Panc1 (cell line): ENCODE results near the gene APRT. TPM values are rescaled to one million over a fixed set of nuclear protein-coding genes. Genes with fewer than 3 reads are reported as not detected.

Source experiments
- ATAC-seq: fragments of 200-7000 bp; cut with Tn5 transposase; 2 replicates; pipeline ENCODE4 v1.9.1; 2020; ENCODE audit warnings: mild to moderate bottlenecking, moderate library complexity
- BruUV-seq: library from RNA; stranded (reverse); fragments of 400-500 nt; replicated peaks from 2 replicates; lab custom pipeline; 2021; lab: Mats Ljungman, UMichigan
- CTCF ChIA-PET: fragments of 300-600 bp; sonication (Branson Sonifier 250); formaldehyde crosslinking; loops from one replicate; lab custom pipeline; 2022; ENCODE audit warnings: antibody characterized with exemption; lab: Charles Lee
- POLR2A ChIA-PET: fragments of 300-600 bp; sonication (Branson Sonifier 250); formaldehyde crosslinking; loops from one replicate; lab custom pipeline; 2022; ENCODE audit warnings: antibody characterized with exemption; lab: Charles Lee
- DNase-seq: peaks from one replicate; pipeline ENCODE4 v3.0.0-alpha.2; 2010; ENCODE audit warnings: low read depth, low spot score
- H3K27ac ChIP-seq: 2 replicates; pipeline ENCODE4 v1.5.1; 2011; ENCODE audit warnings: mild to moderate bottlenecking, low read length, inconsistent platforms
- H3K27me3 ChIP-seq: fragments of 200-500 bp; sonication (Bioruptor generic); 2 replicates; pipeline ENCODE4 v1.6.0; 2014; ENCODE audit warnings: low read length, inconsistent platforms; ENCODE audit not compliant: control insufficient read depth, insufficient read depth
- H3K36me3 ChIP-seq: fragments of 200-500 bp; sonication (Bioruptor generic); 2 replicates; pipeline ENCODE4 v1.5.1; 2014; ENCODE audit warnings: inconsistent platforms, mild to moderate bottlenecking, low read length, moderate library complexity; ENCODE audit not compliant: control insufficient read depth, insufficient read depth
- H3K4me1 ChIP-seq: 2 replicates; pipeline ENCODE4 v1.5.1; 2011; ENCODE audit warnings: inconsistent platforms, mild to moderate bottlenecking, low read length, moderate library complexity; ENCODE audit not compliant: control insufficient read depth, insufficient read depth
- H3K4me3 ChIP-seq, 2 experiments: 2 replicates each; pipeline ENCODE4 v1.5.1; 2011 to 2012; ENCODE audit warnings: low read depth in 2 of 2, low read length in 2 of 2, mild to moderate bottlenecking in 2 of 2, inconsistent platforms in 1 of 2, moderate library complexity in 1 of 2
- H3K9me3 ChIP-seq: fragments of 200-500 bp; sonication (Bioruptor generic); 2 replicates; pipeline ENCODE4 v1.5.1; 2014; ENCODE audit warnings: low read depth, mild to moderate bottlenecking, inconsistent platforms, low read length, moderate library complexity; ENCODE audit not compliant: control insufficient read depth, insufficient read depth
- POLR2AphosphoS5 ChIP-seq: IDR thresholded peaks from 2 replicates; pipeline ENCODE4 v1.6.1; 2012; ENCODE audit warnings: mild to moderate bottlenecking, low read depth, low read length, moderate library complexity
- SIN3A ChIP-seq: IDR thresholded peaks from 2 replicates; pipeline ENCODE4 v1.6.1; 2012; ENCODE audit warnings: low read depth, mild to moderate bottlenecking, low read length, moderate library complexity, borderline replicate concordance; ENCODE audit not compliant: insufficient read depth
- TCF7L2 ChIP-seq: IDR thresholded peaks from 2 replicates; pipeline ENCODE4 v1.6.1; 2011; ENCODE audit warnings: mild to moderate bottlenecking, low read depth, low read length, inconsistent platforms
- in situ Hi-C: cut with HindIII; loops from 2 replicates; pipeline ENCODE4 v1.10.0; 2016; ENCODE audit warnings: low sequenced_read_pairs, low pct_unique_long_range_greater_than_20kb
- intact Hi-C: fragments of 100-400 bp; cut with micrococcal nuclease; formaldehyde crosslinking; loops from one replicate; pipeline ENCODE4 v1.10.0; 2022; ENCODE audit not compliant: unreplicated experiment
- total RNA-seq: library from RNA; stranded (reverse); gene quantifications from one replicate; pipeline ENCODE4 v1.2.1, GENCODE V29; 2021; ENCODE audit not compliant: unreplicated experiment
- TF ChIP-seq, protein P1 (sequence below): fragments of 450-650 bp; IDR thresholded peaks from 2 replicates; pipeline ENCODE4 v1.5.1; 2017; ENCODE audit warnings: mild to moderate bottlenecking
- TF ChIP-seq, protein P2 (sequence below), 2 experiments: IDR thresholded peaks; 2 replicates each; pipeline ENCODE4 v1.6.1; 2011 to 2012; ENCODE audit warnings: low read depth in 2 of 2, control low read depth in 1 of 2, low read length in 1 of 2, mild to moderate bottlenecking in 1 of 2, moderate library complexity in 1 of 2; ENCODE audit not compliant: insufficient read depth in 1 of 2

The APRT gene
- total RNA-seq, 1 experiment from 2014 or later = 231 TPM

DNA sequence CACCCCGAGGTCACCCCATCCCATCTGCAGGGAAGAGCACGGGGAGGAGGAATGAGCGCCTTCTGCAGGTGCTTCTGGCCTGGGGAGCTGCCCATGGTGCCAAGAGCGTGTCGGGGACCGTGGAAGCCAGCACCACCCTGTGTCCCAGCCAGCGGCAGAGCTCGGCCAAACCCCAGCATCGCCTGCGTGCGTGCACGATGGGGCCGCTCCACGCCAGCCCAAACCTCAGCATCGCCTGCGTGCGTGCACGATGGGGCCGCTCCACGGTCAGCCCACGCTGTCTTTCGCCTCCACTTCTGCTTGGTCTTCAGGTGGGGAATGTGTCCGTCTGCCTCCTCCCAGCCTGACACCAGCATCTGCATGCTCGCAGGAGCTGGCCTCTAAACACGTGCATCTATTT, 31.1 kb upstream of the APRT start:
- Histone ChIP-seq H3K9me3 (no peaks in the 10 kb centered on the region), H3K27me3 (no peaks in the 10 kb centered on the region), H3K27ac (no peak overlapping the region), H3K36me3 (no peaks in the 10 kb centered on the region; the same call in 1 of the 2 replicates), H3K4me1 (no peaks in the 10 kb centered on the region), H3K4me3 (no peak overlapping the region)
- POLR2A ChIA-PET = no interaction called here
- TF ChIP-seq POLR2AphosphoS5 = no peak
- TF ChIP-seq TCF7L2 = no peak
- no peak for TF ChIP-seq SIN3A
- TF ChIP-seq, protein P1, sequence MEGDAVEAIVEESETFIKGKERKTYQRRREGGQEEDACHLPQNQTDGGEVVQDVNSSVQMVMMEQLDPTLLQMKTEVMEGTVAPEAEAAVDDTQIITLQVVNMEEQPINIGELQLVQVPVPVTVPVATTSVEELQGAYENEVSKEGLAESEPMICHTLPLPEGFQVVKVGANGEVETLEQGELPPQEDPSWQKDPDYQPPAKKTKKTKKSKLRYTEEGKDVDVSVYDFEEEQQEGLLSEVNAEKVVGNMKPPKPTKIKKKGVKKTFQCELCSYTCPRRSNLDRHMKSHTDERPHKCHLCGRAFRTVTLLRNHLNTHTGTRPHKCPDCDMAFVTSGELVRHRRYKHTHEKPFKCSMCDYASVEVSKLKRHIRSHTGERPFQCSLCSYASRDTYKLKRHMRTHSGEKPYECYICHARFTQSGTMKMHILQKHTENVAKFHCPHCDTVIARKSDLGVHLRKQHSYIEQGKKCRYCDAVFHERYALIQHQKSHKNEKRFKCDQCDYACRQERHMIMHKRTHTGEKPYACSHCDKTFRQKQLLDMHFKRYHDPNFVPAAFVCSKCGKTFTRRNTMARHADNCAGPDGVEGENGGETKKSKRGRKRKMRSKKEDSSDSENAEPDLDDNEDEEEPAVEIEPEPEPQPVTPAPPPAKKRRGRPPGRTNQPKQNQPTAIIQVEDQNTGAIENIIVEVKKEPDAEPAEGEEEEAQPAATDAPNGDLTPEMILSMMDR = no peak
- TF ChIP-seq, protein P2, sequence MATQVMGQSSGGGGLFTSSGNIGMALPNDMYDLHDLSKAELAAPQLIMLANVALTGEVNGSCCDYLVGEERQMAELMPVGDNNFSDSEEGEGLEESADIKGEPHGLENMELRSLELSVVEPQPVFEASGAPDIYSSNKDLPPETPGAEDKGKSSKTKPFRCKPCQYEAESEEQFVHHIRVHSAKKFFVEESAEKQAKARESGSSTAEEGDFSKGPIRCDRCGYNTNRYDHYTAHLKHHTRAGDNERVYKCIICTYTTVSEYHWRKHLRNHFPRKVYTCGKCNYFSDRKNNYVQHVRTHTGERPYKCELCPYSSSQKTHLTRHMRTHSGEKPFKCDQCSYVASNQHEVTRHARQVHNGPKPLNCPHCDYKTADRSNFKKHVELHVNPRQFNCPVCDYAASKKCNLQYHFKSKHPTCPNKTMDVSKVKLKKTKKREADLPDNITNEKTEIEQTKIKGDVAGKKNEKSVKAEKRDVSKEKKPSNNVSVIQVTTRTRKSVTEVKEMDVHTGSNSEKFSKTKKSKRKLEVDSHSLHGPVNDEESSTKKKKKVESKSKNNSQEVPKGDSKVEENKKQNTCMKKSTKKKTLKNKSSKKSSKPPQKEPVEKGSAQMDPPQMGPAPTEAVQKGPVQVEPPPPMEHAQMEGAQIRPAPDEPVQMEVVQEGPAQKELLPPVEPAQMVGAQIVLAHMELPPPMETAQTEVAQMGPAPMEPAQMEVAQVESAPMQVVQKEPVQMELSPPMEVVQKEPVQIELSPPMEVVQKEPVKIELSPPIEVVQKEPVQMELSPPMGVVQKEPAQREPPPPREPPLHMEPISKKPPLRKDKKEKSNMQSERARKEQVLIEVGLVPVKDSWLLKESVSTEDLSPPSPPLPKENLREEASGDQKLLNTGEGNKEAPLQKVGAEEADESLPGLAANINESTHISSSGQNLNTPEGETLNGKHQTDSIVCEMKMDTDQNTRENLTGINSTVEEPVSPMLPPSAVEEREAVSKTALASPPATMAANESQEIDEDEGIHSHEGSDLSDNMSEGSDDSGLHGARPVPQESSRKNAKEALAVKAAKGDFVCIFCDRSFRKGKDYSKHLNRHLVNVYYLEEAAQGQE (IDR thresholded peaks at IDR 0.05; ENCODE audit: insufficient read depth in 1 of 2, low read depth in 2 of 2, low read length in 1 of 2) = no peak
- BruUV-seq = no TSS peak
- DNase-seq (no peak), ATAC-seq (no peak)
- in situ Hi-C loops (no loop called here), intact Hi-C loops (no loop called here)
- CTCF ChIA-PET = no interaction called here

DNA sequence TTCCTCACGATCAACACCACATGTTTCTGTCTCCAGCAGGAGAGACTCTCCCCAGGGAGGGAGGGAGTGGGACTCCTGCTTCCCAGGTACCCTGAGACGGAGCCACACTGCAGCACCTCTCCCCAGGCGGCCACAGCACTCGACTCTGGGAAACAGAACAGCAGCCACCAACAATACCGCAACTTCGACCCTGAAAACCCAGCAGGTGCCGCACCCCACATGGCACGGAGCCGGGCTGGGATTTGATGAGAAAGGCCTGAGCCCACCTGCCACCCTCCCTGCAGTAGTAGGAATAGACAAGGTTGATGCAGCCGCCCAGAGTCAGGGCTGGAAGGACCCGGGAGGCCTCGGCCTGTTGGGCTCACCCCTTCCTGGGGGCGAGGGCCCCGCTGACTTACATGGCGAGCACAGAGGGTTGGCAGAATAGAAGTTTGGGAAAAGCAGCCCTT, 30.6 kb upstream of the APRT start:
- TF ChIP-seq, protein P1 = no peak
- no peak for TF ChIP-seq TCF7L2
- TF ChIP-seq, protein P2 (IDR thresholded peaks at IDR 0.05; ENCODE audit: insufficient read depth in 1 of 2, low read depth in 2 of 2, low read length in 1 of 2) = no peak

More for the DNA sequence above, 30.6 kb upstream of the APRT start:
- intact Hi-C loops = no loop called here
- BruUV-seq = no TSS peak
- ATAC-seq (no peak), DNase-seq (no peak)
- H3K36me3 ChIP-seq = no peaks in the 10 kb centered on the region; the same call in 1 of the 2 replicates
- in situ Hi-C loops = no loop called here
- no peak overlapping the region for H3K4me3 ChIP-seq
- H3K4me1 ChIP-seq = no peaks in the 10 kb centered on the region
- ChIA-PET CTCF (no interaction called here), POLR2A (no interaction called here)
- H3K27me3 ChIP-seq = no peaks in the 10 kb centered on the region
- no peak overlapping the region for H3K27ac ChIP-seq
- H3K9me3 ChIP-seq = no peaks in the 10 kb centered on the region
